HUES6 (cell line): ENCODE measurements around the gene REV3L.
"Not testable (repeated sequence)": the region's sequence is repeated elsewhere in the genome, so short reads cannot be mapped to it uniquely, and the experiment has no call there.

Source experiments
- H3K27ac ChIP-seq: 2 replicates; pipeline ENCODE4 v1.7.0; 2013; ENCODE audit warnings: low read depth, mild to moderate bottlenecking, low read length, inconsistent platforms
- H3K27me3 ChIP-seq: 2 replicates; pipeline ENCODE4 v1.6.1; 2013; ENCODE audit warnings: low read length; ENCODE audit not compliant: control insufficient read depth, insufficient read depth
- H3K36me3 ChIP-seq: 2 replicates; pipeline ENCODE4 v1.6.1; 2013; ENCODE audit warnings: low read length; ENCODE audit not compliant: control insufficient read depth, insufficient read depth
- H3K4me1 ChIP-seq: 2 replicates; pipeline ENCODE4 v1.6.1; 2013; ENCODE audit warnings: low read length; ENCODE audit not compliant: control insufficient read depth, insufficient read depth
- H3K4me3 ChIP-seq: 2 replicates; pipeline ENCODE4 v1.5.1; 2013; ENCODE audit warnings: low read depth, low read length
- H3K9ac ChIP-seq: one replicate; pipeline ENCODE4 v1.6.1; 2013; ENCODE audit warnings: mild to moderate bottlenecking, low read length
- H3K9me3 ChIP-seq: 2 replicates; pipeline ENCODE4 v1.6.1; 2013; ENCODE audit warnings: low read depth, low read length; ENCODE audit not compliant: control insufficient read depth, insufficient read depth

REV3L gene

DNA sequence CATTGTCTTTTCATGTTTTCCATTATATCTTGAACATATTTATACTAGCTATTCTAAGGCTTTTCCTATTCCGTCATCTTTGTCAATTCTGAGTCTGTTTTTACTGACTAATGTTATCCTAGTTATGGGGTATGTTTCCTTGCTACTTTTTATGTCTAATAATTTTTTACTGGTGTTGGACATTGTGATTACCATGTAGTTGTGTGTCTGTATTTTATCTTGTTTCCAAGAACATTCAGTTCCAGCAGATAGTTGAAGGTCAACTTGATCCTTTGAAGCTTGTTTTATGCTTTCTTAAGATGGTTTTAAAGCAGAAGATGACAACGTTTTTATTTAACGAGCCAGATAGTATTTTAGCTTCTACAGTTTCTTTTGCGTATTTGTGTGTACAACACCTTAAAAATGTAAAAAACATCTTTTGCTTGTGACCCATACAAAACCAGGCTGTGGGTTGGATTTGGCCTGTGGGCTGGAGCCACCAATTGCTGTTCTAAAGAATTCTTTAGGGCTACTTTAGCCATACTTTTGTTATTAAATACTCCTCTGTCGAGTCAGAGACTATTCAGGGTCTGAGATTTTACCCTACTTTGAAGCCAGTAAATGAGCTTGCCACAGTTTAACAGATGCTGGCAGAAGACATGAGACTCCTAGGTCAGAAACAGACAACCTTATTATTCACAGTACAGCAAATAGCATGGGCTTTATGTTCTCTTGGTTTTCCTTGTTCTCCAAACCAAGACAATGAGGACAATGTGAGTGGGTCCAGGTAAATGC lies 38.7 kb upstream of the REV3L start:
- no peaks in the 10 kb centered on the region for H3K27me3 ChIP-seq
- H3K27ac ChIP-seq: no peak overlapping the region
- no peak overlapping the region for H3K4me3 ChIP-seq
- H3K4me1 ChIP-seq: peaks cover 26% of the 10 kb centered on the region
- H3K9me3 ChIP-seq: no peaks in the 10 kb centered on the region
- no peak overlapping the region for H3K9ac ChIP-seq
- no peaks in the 10 kb centered on the region for H3K36me3 ChIP-seq

GRCh38 chr6:111520524-111520923 lies 37.5 kb upstream of the REV3L start:
- no peak overlapping the region for H3K9ac ChIP-seq
- peaks cover 26% of the 10 kb centered on the region for H3K4me1 ChIP-seq
- H3K4me3 ChIP-seq: no peak overlapping the region
- H3K36me3 ChIP-seq: no peaks in the 10 kb centered on the region
- no peaks in the 10 kb centered on the region for H3K9me3 ChIP-seq
- no peak overlapping the region for H3K27ac ChIP-seq
- H3K27me3 ChIP-seq: no peaks in the 10 kb centered on the region

GRCh38 chr6:111517965-111518364 lies 34.9 kb upstream of the REV3L start:
- Histone ChIP-seq H3K27ac (no peak overlapping the region), H3K4me3 (no peak overlapping the region), H3K36me3 (no peaks in the 10 kb centered on the region), H3K9ac (no peak overlapping the region), H3K4me1 (peaks cover 11% of the 10 kb centered on the region), H3K9me3 (no peaks in the 10 kb centered on the region), H3K27me3 (no peaks in the 10 kb centered on the region)

GRCh38 chr6:111515259-111515658 lies 32.2 kb upstream of the REV3L start:
- Histone ChIP-seq H3K9ac (no peak overlapping the region), H3K4me3 (no peak overlapping the region), H3K27ac (no peak overlapping the region), H3K27me3 (no peaks in the 10 kb centered on the region), H3K4me1 (peaks cover 8% of the 10 kb centered on the region), H3K9me3 (no peaks in the 10 kb centered on the region), H3K36me3 (no peaks in the 10 kb centered on the region)

DNA sequence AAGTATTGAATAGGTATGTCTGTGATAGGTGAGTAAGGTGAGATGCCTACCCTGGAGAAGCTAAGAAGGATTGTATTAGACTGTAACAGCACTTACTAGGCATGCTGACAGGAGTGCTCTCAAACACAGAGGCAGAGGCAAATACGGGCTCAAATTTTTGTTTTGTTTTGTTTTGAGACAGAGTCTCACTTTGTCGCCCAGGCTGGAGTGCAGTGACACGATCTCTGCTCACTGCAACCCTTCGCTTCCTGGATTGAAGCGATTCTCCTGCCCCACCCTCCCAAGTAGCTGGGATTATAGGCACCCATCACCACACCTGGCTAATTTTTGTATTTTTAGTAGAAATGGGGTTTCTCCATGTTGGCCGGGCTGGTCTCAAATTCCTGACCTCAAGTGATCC lies 31.5 kb upstream of the REV3L start:
- not testable (repeated sequence) for H3K27me3 ChIP-seq, H3K9ac ChIP-seq, H3K36me3 ChIP-seq, H3K9me3 ChIP-seq, H3K4me1 ChIP-seq, H3K4me3 ChIP-seq, H3K27ac ChIP-seq

DNA sequence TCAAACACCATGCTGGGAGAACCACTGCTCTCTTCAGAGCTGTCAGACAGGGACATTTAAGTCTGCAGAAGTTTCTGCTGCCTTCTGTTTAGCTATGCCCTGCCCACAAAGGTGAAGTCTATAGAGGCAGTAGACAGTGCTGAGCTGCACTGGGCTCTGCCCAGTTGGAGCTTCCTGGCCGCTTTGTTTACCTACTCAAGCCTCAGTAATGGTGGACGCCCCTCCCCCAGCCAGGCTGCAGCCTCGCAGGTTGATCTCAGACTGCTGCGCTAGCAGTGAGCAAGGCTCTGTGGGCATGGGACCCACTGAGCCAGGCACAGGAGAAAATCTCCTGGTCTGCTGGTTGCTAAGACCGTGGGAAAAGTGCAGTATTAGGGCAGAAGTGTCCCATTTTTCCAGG lies 24.2 kb upstream of the REV3L start:
- not testable (repeated sequence) for H3K4me3 ChIP-seq, H3K27me3 ChIP-seq, H3K27ac ChIP-seq, H3K9me3 ChIP-seq, H3K9ac ChIP-seq, H3K36me3 ChIP-seq
- peaks cover 18% of the 10 kb centered on the region for H3K4me1 ChIP-seq

GRCh38 chr6:111505498-111505897 lies 22.5 kb upstream of the REV3L start:
- not testable (repeated sequence) for H3K36me3 ChIP-seq, H3K9ac ChIP-seq, H3K27ac ChIP-seq, H3K27me3 ChIP-seq, H3K9me3 ChIP-seq, H3K4me3 ChIP-seq
- peaks cover 18% of the 10 kb centered on the region for H3K4me1 ChIP-seq

DNA sequence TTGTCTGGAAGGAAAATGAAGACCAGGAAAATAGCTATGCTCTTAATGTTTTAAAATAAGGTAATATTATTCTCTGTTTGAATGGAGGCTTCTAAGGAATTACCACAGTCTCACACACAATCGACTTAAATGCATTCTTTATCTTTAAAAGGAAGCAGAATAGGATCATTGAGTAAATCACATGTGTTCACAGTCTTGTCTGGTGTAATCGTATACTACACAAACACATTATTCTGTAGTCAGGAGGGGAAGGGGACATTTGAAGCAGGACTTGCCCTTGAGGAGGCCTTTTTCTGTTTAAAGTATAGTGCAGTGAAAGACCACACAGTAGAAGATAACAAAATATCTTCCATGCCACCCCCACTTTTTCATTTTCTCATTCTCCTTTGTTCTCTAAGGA lies 20.6 kb upstream of the REV3L start:
- peaks cover 18% of the 10 kb centered on the region for H3K4me1 ChIP-seq
- H3K27me3 ChIP-seq: no peaks in the 10 kb centered on the region
- H3K27ac ChIP-seq: no peak overlapping the region
- no peak overlapping the region for H3K4me3 ChIP-seq
- no peaks in the 10 kb centered on the region for H3K36me3 ChIP-seq
- H3K9me3 ChIP-seq: no peaks in the 10 kb centered on the region
- H3K9ac ChIP-seq: no peak overlapping the region

DNA sequence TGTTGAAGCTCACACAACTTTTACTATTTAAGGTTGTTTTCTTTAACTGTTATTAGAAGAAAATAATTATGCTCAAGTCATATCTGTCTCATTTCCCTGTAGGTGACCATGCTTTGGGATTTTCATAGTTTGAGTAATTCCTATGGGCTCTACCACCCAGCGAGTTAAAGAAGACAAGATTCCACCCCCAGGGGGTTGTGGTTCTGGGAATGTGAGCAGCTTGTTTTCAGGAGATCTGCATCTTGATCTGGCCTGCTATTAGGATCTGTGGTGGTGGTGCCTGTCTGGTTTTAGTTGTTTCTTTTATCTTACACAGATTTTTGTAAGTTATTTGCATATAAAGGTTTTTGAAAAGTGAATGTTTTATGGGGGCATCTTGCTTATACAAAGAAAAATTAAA lies 20.2 kb upstream of the REV3L start:
- Histone ChIP-seq H3K27ac (no peak overlapping the region), H3K9ac (no peak overlapping the region), H3K4me3 (no peak overlapping the region), H3K36me3 (no peaks in the 10 kb centered on the region), H3K27me3 (no peaks in the 10 kb centered on the region), H3K4me1 (peaks cover 18% of the 10 kb centered on the region), H3K9me3 (no peaks in the 10 kb centered on the region)

DNA sequence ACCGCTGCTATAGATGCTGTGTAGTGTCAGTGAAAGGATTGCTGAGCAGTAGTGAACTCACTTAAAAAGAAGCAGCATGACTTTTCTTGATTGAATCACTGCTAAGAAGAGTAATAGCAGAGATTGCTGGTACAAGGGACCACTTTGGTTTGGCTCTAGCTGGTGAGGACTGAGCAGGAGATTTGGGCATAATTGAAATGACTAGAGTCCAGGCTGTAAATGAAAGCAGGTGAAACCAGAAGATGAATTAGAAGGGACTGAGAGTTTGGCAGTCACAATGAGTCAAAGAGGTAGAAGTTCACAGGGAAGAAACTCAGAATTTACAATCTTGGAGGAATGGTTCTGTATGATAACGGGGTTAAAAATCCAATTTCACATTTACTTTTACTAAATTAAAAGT lies 19.1 kb upstream of the REV3L start:
- Histone ChIP-seq H3K27me3 (no peaks in the 10 kb centered on the region), H3K36me3 (no peaks in the 10 kb centered on the region), H3K4me3 (no peak overlapping the region), H3K9ac (no peak overlapping the region), H3K27ac (no peak overlapping the region), H3K4me1 (peaks cover 12% of the 10 kb centered on the region), H3K9me3 (no peaks in the 10 kb centered on the region)

DNA sequence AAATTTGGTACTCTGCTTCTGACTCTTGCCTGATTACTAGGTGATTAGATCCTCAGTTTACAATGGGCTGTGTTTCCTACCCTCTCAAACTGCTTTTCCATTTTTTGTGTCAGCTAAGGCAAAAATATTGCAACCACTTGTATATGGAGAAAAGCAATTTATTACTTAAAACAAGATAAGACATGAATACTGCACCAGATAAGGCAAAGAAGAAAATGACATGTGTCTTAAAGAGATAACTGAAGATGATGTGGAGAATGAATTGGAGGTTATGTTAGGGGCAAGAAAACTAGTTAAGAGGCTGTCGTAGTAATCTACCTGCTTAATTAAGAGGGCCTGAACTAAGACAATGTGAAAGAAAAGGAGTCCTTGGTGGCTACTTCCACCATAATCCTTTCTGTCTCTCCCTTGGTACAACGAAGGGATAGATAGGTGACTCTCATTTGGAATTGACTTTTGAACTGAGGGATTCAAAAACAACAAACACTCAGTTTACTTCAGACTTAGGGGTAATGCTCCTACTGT lies 16.3 kb upstream of the REV3L start:
- no peak overlapping the region for H3K9ac ChIP-seq
- no peaks in the 10 kb centered on the region for H3K9me3 ChIP-seq
- H3K36me3 ChIP-seq: no peaks in the 10 kb centered on the region
- no peak overlapping the region for H3K27ac ChIP-seq
- no peak overlapping the region for H3K4me3 ChIP-seq
- H3K27me3 ChIP-seq: no peaks in the 10 kb centered on the region
- H3K4me1 ChIP-seq: peaks cover 12% of the 10 kb centered on the region
